ENCODE results near the gene TBX1.

Gene TBX1

DNA sequence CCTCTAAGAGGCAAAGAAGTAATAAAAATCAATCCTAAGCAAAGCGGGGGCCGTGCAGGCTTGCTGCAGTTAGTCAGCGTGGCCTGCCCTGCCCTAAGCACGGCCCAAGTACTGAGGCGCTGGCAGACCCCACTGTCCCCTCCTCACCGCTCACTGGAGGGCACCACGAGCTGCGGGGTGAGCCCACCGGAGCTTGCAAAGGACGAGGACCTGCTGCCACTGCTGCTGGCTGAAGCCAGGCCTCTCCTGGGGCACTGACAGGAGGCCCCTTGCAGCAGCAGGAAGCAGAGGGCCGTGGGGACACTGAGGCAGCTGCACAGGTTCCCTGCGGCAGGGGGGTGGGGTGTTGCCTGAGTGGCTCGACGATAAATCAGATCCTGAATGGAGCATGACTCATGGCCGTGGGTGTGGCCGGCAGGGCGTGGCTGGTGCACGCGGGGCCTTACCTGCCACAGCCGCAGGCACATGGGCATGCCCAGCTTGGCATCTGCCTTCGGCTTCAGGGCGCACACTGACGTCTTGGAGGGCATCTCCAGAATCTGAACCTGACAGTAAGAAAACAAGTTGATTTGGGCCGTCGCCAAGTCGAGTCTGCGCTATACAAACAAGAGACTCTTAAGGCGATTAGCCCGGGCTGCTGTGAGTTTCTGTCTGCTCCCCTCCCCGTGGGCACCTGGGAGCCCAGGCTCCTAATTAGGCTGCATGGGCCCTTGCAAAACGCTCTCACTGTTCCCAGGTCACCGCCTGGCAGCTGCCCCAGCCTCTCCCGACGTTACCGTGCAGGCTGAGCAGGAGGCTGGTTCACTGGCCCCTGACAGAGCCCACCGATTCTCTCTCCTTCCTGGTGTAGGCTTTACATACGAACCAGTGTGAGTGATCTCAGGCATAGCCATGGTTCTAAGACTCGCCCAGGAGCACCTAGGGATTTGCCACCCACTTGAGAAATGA, 45.9 kb downstream of the TBX1 start:
- TF ChIP-seq, protein P1, sequence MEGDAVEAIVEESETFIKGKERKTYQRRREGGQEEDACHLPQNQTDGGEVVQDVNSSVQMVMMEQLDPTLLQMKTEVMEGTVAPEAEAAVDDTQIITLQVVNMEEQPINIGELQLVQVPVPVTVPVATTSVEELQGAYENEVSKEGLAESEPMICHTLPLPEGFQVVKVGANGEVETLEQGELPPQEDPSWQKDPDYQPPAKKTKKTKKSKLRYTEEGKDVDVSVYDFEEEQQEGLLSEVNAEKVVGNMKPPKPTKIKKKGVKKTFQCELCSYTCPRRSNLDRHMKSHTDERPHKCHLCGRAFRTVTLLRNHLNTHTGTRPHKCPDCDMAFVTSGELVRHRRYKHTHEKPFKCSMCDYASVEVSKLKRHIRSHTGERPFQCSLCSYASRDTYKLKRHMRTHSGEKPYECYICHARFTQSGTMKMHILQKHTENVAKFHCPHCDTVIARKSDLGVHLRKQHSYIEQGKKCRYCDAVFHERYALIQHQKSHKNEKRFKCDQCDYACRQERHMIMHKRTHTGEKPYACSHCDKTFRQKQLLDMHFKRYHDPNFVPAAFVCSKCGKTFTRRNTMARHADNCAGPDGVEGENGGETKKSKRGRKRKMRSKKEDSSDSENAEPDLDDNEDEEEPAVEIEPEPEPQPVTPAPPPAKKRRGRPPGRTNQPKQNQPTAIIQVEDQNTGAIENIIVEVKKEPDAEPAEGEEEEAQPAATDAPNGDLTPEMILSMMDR (IDR thresholded peaks at IDR 0.05; ENCODE audit: insufficient read depth, missing control alignments), result no peak
- peak; percentile 95 for DNase-seq (ENCODE audit: insufficient read length, low spot score)
- FAIRE-seq, result peak; percentile 11

DNA sequence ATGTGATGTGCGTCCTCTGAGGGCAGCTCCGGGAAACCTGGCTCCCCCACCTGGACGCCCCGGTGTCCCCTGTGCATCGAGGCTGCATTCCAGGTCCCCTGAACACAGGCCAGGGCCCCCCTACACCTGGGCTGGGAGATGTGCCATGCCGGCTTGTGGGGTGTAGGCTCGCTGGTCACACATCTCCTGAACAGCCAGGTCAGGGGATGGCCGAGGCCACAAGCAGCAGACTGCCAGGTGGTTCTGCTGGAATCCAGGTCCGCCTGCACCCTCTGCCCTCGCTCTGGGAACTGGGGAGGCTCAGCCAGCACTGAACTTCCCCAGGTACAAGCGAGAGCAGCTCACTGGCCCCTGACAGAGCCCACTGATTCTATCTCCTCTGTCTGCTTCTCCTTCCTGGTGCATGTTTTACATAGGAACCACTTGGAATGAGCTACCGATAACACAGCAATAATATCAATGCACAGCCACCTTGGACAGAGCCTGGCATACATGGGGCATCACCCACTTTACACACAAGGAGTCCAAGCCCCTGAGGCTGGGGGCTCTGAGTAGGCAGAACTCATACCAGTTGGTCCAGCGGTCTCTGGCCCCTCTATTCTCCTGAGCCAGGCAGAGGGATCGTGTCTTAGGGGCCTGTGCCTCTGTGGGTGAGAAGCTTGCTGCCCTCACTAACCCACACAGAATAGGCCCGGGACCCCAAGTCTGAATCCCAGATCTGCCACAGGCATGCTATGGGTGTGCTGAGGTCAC, 46.8 kb downstream of the TBX1 start:
- TF ChIP-seq, protein P1 (IDR thresholded peaks at IDR 0.05; ENCODE audit: insufficient read depth, missing control alignments), result no peak
- DNase-seq (ENCODE audit: insufficient read length, low spot score), result no peak
- no peak for FAIRE-seq

DNA sequence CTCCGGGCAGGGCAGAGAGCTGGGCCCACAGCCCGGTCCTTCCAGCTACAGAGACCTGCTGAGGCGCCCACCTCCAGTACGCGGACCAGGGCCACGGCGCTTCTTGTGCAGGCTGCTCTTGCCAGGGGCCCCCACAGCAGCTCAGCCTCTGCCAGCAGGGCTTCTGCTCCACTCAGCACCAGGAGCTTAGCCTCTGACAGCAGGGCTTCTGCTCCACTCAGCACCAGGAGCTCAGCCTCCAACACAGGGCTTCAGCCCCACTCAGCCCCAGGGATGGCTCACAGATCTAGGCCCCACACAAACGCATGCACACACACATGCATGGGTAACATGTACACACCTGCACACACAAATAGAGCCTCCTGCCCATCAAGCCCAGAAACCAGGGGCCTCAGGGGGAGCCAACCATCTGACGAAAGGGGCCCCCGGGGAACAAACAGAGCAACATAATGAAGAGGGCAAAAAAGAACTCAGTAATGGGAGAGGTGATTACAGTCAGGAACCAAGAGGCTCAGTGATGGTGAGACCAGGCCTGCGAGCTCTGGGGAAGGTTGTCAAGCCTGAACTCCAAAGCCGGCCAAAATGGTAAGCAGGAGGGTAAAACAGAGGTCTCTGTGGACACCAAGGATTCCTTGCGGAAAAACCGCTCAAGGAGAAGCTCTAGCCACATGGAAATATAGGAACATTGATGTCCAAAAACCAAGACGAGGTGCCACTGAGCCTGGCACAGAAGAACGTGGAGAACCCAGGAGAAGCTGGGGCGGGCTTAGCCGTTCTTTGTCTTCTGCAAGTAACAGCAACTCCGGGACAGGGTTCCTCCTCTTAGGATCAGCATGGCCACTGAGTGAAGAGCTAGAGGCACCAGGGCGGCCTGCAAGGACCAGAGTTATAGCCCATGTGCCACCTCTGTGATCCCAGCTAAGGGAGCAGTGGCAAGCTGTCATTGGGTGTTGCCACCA, 47.6 kb downstream of the TBX1 start:
- DNase-seq (ENCODE audit: insufficient read length, low spot score) (no peak), FAIRE-seq (no peak)
- TF ChIP-seq, protein P1 (IDR thresholded peaks at IDR 0.05; ENCODE audit: insufficient read depth, missing control alignments), result no peak

DNA sequence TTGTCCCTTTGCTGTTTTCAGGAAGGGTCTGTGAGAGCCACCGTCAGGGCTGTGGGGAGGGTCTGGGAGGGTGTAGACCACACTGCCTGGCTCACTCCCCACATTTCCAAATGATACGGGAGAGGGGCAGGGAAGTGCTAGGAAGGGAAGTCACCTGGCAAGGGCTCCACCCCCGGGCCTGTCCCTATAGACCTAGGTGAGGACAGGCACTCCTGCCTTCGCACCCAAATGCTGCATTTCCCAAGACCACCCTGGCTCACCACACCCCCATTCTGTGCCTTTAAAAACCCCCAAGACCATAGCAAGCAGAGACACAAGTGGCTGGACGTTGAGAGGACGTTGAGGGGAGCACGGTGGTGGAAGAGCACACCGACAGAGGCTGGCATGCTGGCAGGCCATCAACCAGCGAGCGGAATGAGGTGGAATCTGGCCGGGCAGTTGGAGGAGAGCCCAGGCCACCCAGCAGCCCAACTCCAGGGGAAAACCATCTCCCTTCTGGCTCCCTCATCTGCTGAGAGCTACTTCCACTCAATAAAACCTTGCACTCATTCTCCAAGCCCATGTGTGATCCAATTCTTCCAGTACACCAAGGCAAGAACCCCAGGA, 48.4 kb downstream of the TBX1 start:
- TF ChIP-seq, protein P1 (IDR thresholded peaks at IDR 0.05; ENCODE audit: insufficient read depth, missing control alignments), result no peak
- DNase-seq (ENCODE audit: insufficient read length, low spot score) (no peak), FAIRE-seq (no peak)

DNA sequence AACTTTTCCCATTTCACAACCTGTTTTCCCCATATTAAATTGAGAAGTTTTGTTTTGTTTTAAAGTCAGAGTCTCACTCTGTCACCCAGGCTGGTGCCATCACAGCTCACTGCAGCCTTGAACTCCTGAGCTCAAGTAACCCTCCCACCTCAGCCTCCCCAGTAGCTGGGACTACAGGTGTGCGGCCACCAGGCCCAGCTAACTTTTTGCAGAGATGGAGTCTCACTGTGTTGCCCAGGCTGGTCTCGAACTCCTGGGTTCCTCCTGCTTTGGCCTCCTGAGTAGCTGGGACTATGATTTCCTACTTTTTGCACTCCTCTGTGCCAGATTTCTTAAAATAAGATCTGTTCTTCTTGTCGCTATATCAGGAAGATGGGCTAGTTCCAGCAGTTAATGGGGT, 49.2 kb downstream of the TBX1 start:
- DNase-seq (ENCODE audit: insufficient read length, low spot score) (no peak), FAIRE-seq (no peak)
- TF ChIP-seq, protein P1 (IDR thresholded peaks at IDR 0.05; ENCODE audit: insufficient read depth, missing control alignments), result no peak

DNA sequence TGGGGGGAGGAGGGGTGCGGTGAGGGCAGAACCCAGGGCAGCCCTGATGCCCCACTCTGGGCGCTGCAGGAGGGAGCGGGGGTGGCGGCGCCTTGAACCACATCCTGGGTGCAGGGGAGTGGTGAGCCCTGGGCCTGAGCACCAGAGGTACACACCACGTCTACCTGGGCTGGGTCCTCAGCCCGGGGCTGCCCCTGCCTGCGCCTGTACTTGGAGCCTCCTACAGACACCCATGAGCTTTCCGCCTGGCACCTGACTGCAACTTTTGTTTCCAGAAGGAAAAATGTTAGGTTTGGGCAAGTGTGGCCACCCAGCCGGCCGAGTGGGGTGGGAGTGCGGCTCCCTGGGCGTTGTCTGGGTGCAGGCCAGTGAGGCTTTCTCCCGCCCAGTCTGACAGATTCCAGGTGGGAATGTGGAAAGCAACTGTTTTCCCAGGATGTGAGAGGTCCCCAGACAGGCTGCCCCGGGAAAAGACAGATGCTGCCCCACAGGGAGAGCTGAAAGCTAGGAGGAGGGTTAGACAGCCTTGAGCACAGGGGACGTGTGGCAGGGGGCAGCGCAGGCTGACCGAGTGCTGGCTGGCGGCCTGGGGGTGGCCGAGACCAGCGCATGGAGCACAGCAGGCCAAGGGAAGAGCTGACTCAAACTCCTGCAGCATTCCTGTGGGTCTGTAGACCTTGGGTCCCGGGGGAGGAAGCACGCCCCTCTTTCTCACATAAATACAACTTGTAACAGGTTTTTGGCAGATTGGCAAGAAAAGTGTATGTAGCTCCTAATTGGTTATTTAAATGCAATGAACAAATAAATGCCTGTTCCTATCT, 50.0 kb downstream of the TBX1 start:
- TF ChIP-seq, protein P1 (IDR thresholded peaks at IDR 0.05; ENCODE audit: insufficient read depth, missing control alignments), result no peak
- DNase-seq (ENCODE audit: insufficient read length, low spot score) (no peak), FAIRE-seq (no peak)

All from D721Med (cell line).